NCI-H1436 (cell line): ENCODE data around the gene BCAT1.
"Not testable (repeated sequence)": the region's sequence is repeated elsewhere in the genome, so short reads cannot be mapped to it uniquely, and the experiment has no call there.

Experiments used
- DNase-seq: peaks from one replicate; lab custom pipeline; 2025; lab: John Stamatoyannopoulos, UW

Gene BCAT1

DNA sequence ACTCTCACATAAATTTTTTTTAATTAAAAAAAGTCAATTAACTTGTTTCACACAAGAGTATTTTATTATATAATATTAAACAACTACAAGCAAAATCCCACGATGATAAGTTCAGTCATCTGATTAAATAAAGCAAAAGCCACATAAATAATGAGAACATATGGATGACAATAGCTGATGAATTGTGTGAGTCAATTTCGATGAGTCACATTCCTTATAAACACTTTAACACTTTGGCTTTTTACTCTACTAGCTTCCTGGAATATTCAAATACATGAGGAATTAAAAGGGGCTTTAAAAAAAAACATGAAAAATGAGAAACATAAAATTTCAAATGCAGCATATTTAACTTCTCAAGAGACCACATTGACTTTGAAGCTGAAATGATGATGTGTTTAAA lies 95.3 kb downstream of the BCAT1 start:
- DNase-seq: no peak

DNA sequence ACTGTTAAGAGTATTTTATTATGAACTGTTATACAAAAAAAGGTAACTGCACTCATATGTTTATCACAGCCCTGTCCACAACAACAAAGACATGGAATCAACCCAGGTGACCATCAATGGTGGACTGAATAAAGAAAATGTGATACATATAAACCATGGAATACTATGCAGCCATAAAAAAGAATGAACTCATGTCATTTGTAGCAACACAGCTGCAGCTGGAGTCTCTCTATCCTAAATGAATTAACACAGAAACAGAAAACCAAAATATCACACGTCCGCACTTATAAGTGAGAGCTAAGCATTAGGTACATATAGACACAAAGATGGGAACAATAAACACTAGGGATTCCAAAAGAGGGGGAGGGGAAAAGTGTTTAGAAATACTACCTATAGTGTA lies 95.8 kb downstream of the BCAT1 start:
- DNase-seq: no peak

DNA sequence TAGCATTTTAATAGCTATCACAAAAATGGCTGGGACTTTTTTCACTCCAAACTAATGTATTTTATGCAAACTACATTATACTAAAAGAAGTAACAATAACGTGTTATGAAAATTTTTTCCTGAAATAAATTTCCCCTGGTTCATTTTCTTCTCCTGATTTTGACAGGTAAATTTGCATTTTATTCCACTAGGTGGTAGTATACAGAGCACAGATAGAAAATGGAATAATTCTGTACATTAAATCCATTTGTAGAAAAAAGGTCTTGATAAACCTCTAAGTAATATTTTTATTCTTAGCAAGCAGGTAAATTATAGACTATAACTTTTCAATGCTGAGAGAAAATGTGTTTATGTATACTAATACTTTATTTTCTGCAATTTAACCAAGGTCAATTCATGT lies 96.5 kb downstream of the BCAT1 start:
- no peak for DNase-seq

DNA sequence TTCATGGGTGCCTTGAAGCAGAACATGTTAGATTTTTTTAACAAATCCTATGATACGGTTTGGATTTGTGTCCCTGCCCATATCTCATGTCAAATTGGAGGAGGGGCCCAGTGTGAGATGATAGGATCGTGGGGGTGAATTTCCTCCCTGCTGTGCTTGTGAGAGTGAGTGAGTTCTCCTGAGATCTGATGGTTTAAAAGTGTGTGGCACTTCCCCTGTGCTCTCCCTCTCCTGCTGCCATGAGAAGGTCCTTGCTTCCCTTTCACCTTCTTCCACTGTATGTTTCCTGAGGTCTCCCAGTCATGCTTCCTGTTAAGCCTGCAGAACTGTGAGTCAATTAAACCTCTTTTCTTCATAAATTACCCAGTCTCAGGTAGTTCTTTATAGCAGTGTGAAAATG lies 97.0 kb downstream of the BCAT1 start:
- not testable (repeated sequence) for DNase-seq

DNA sequence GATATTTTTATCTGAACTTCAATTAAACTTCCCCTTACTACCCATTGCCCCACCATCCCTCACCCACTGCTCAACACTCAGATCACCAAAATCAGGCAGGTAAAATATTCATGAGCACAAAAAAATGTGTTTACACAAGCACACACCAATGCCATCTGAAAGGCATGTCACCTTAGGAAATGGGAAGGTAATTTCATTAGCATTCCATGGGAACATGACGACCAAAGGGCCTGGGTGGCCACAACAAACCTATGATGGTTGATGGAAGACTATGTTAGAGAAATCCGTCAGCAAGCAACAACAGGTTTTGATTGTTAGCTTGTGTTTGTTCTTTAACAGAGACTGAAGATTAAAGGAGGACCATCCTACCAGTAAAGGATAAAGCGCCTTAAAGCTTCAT lies 97.6 kb downstream of the BCAT1 start:
- no peak for DNase-seq

DNA sequence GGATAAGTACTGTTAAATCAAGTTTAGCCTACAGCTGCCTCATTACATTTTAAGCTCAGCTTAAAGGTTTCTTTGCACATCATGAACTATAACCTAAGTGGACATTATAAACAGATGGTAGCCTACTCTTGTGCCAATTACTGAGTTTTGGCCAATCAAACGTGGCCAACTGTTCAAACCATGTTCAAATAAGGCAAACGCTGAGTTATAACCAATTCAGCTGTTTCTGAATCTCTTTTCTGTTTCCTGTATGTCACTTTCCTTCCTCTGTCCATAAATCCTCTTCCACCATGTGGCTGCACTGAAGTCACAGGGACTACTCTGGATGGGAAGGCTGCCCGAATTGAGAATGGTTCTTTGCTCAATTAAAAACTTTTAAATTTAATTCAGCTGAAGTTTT lies 98.4 kb downstream of the BCAT1 start:
- no peak for DNase-seq

DNA sequence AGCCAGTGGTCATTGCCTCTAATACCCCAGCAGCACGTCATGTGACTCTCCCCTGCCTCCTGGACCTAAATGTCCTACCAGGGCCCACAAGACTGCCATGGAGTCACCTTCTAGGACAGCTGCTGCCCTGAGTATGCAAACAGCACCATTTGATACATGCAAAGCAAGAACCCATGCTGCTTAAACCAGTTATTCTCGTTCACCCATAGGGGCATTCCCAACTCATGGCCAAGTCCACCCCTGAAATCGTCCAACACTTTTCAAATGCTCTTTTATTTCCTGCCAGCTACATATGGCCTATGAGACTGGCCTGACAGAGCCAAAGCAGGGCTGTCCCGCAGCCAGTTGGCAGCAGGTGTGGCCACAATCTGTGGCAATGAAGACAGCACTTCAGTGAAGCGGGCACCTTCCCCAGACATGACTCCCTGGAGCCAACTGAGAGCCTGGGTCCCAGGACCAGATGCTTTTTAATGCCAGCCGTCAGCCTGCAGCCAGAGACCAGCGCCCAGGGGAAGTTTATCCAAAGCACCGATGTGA lies 99.9 kb downstream of the BCAT1 start:
- DNase-seq: no peak

DNA sequence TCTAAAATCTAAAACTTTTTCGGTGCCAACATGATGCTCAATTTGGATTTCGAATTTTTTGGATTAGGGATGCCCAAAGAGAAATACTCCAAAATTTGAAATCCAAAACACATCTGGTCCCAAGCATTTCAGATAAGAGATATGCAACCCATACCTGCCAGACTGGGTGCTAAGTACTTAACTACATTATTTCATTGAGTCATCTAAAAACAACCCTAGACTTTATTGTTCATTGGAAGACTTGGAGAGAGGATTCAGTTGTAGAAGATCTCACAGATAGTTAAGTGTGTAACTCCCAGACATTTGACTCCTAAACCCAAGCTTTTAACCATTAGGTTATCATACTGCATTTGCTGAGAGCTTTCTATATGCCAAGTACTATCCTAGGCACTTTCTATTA lies 102.2 kb downstream of the BCAT1 start:
- no peak for DNase-seq

DNA sequence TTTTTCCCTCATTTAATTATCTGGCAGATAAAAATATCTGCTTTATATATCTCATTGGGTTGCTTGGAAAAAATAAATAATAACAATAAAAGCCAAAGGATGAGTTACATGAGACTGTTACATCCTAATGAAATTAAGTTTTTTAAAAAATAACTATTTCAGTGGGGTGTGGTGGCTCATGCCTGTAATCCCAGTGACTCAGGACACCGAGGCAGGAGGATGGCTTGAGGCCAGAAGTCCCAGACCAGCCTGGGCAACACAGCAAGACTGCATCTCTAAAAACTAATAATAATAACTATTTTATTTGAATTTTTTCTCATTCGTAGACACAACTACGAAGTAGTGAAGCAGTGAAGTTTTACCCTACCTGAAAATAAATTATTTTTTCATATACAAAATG lies 103.3 kb downstream of the BCAT1 start:
- DNase-seq: no peak

DNA sequence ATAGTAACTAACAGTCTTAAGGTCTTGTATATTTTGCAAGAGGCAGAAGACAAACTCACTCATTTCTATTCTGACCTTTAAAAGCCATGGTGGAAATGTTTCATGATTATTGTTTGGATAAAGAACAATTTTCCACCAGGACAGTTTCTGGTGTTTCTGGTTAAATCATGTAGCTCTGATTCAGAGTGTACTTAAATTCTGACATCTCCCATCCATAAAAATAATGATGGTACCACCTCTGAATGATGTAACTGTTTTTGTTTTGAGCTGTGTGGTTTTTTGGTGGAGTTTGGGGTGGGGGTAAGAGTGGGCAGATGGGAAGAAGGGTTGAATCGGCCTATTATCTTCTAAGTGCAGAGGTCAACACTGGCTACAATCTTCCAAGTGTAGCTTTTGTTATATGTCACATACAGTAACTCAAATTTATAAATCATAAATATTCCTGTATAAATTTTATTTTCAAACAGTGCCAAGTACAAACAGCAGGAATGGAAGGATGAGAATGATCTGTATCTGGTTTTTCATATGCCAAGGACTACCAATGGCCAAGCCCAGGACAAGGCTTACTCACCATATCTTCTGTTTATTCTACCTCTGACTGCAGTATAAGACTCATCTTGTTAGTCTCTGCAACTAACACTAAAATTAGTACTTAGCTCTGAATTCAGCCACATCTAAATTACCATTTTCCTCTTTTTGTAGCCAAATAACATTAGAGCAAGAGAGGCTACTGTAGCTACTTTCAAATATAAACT lies 108.7 kb downstream of the BCAT1 start:
- DNase-seq: no peak

DNA sequence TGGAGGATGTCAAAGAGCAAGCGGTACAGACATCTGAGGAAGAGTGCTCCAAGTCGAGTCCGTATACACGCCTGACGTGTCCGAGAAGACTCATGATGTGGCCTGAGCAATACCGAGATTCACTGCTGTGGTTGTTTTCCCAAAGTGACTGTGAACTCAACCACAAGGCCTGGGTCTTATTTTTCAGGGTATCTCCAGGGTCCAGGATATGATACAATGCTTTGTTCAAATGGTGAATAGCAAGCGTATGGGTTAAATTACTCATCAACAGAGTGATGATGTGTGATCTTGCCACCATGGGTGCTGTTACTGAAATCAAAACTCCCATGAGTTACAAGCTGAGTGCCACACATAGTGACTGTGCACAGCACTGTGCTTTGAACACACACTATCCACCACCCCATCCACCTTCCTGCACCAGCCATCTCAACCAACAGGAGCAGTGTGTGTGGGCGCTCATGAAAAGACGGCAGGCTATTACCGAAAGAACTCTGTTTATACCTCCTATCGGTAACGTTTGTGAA lies 109.6 kb downstream of the BCAT1 start:
- no peak for DNase-seq

DNA sequence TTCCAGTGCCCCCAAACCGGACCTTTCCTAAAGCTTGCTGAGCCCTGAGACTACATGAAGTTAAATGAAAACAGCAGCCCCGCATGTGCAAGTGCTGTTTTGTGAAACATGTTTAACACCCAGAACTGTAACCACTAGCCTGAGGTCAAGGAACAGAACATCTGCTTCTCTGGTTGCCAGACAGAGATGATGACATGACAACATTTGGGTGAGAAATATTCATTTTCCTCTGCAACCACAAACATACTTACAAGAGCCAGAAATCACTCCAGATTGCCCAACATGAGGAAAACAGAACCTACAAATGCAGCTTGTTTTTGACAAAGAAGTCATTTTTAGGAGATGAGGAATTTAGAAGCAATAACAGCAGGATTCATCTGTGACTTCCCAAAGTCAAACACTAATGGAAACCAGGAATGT lies 110.4 kb downstream of the BCAT1 start:
- DNase-seq: no peak

DNA sequence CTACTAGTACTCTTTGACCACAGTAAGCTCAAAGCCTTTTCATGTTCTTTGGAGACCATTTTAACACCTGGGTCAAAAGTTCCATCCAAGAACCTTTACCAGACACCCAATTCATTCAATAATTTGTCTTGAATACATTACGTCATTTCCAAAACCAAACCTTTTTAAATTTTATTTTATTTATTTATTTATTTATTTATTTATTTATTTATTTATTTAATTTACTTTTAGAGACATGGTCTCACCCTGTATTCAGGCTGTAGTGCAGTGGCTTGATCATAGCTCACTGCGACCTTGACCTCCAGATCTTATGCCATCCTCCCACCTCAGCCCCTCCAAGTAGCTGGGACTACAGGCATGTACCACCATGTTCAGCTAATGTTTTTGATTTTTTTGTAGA lies 113.5 kb downstream of the BCAT1 start:
- no peak for DNase-seq

DNA sequence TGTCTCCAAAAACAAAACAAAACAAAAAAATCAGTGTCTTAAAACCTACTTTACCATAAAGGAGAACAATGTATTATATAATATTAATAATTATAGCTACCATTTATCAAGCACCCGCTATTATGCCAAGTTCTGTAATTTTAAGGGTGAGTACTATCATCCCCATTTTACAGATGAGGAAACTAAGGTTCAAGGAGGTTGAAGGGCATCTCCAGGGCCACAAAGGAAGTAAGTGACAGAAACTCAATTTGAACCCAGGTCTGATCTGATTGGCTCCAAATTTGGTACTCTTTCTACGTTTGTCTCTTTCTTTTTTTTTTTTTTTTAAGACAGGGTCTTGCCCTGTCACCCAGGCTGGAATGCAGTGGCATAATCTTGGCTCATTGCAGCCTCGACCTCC lies 115.4 kb downstream of the BCAT1 start:
- no peak for DNase-seq

DNA sequence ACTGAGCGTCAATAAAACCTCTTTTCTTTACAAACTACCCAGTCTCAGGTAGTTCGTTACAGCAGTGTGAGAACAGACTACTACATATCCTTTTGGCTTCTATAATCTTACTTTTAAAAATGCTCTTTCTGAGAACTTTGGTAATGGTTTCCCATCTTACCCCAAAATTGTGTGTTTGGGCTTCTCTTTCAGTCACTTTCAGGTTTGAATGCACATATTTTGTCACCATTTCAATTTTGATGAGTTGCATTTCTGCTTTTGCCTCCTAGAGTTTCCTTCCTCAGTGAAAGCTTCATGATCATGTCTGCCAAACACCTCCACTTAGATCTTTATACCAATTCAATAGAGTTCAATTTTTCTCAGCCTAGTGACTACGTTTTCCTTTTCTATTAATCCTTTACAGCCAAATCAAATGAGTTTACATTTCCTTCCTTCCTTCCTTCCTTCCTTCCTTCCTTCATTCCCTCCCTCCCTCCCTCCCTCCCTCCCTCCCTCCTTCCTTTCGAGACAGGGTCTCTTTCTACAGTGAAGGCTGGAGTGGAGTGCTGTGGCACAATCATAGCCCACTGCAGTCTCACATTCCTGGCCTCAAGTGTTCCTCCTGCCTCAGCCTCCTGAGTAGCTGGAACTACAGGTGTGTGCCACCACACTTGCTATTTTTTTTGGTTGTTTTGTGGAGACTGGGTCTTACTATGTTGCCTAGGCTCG lies 124.9 kb downstream of the BCAT1 start:
- DNase-seq: no peak

DNA sequence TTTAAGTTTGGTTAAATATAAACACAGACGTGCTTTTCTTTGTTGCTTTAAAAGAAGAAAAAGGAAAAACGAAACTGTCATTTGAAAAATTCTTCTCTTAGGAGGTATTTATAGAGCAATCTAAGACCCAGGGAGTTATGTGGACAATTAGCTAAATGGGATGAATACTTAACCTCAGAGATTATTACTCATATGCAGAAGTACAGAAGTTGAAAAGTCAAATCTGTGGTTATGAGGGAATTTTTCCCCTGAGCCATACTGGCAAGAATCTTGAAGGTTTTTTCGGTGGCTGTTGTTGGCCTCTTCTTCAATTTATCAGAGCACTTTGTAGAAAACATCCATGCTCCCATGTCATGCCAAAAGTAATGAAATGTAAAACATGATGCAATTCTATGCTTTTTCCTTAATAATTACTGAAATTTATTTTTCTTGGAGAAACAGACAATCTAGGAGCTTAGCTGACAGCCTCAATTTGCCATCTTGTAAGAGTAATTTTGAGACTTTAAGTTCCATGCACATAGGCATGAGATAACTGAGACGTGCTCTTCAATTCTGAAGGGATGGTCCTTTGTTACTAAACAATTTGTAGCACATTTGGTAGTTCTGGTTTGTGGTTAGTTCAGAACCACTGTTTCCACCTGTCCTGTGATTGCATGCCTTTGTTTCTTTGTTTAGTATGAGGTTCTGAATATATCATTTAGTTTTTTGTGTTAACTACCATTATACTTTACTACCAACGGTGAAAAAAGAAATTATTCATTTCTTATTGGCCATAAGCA lies 126.6 kb downstream of the BCAT1 start:
- no peak for DNase-seq

DNA sequence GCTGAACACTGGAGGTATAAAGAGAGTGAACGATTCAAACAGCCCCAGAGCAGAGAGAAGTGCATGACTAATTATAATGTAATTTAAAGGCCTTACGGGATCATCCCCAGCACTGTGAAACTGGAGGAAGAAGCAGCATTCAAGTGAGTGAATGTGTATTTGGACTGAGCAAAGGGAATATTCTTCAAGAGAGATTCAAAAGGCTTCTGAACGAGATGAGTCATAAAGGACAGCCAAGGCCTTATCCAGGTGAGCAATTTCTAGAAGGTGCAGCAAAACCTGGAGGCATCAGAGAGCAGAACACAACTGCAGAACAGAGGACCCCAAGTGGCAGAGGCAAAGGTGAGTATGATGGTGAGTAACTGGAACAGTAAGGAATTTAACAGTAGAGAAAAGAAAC lies 127.2 kb downstream of the BCAT1 start:
- no peak for DNase-seq

DNA sequence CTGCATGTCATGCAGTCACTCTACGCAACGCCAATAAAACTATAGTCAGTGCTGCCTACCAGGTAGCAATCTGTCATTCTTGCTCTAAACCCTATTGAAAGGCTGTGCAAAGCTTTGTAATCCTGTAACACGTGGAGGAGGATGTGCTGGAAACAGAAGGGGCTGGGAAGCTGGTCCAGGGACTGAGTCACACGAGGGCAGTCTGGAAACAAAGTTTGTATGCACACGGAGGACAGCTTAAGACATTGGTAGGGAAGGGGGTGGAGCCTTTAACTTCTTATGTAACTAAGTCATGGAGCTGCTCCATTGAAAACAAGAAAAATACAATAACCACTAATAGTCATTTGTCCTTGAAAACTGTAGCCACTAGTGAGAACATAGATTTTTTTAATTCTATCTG lies 128.0 kb downstream of the BCAT1 start:
- no peak for DNase-seq

DNA sequence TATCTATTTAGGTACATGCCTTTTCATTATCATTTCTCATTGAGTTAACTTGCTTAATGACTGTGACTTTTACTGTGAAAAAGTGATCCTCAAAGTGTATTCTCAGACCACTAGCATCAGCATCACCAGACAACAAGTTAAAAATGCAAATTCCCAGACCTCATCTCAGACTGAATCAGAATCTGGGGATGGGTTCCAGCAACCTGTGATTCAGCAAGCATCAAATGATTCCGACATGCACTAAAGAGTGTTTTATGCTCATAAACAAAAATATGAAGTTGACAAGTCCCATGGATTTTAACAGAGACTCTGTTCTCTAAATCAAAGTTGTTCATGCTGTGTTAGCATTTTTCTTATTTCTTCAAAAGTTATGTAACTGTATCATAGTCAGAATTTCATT lies 130.6 kb downstream of the BCAT1 start:
- DNase-seq: no peak

DNA sequence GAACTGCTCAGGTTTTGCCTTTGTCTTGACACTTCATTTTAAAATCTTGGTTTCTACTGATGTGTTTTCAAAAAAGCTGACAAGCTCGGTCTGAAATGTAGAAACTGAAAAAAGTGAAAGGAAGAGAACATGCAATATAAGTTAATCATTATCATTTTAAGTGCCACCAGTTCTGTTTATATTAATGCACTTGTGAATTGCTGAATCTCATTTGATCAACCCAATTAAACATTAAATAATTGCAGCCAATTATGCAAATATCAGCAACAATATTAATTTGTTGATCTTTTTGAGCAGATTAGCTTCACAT lies 133.8 kb downstream of the BCAT1 start:
- DNase-seq: no peak

DNA sequence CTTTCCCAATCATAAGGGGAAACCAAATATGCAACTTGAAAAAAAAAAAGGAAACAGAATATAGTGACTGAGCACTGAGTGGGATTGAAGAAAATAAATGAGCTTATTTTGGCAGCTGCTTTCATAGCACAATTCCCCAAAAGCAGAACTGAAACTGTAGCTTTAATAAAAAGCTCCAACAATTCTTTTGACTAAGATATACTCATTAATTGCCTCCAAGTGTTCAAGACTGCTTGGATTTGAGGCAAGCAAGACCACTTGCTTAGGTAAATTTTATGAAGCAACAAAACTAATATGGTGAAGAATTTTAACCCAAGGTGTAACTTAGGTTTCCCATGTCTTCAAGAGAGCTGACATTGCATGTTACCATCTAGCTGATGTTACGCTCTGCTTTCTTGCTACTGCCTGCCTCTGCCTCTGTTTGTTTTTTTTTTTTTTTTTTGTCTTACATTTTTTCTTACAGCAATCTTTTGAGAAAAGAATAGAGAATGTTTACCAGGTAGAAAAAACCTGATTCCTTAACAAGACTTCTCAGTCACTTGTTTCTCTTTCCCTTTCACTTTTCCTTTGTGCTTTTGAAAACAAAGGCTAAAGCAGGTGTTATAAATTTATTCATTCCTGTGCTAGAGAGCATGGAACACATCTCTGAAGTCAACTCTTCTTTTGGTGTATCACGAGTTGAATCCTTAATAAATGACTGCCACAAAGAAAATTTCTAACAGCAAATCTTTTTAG lies 134.4 kb downstream of the BCAT1 start:
- DNase-seq: no peak

DNA sequence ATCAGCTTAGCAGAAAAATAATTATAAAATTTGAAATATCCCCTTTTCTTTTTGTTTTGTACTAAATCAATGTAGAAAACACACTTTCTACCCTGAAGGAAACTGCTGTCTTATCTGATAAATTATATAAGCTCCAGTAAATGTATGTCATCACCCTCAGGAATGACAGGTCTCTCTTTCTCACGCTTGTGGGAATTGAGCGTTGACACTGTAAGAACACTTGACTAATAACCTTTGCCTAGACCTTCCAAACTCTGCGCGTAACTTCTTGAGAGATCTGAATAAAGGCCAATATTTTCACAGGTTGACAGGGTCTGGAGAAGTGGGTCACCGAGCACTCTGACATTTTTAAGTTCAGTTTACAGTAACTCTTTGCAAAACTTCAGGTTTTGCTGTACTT lies 138.5 kb downstream of the BCAT1 start:
- no peak for DNase-seq
